GM23338 (cell line): ENCODE measurements around the gene FNDC3B. TPM values are rescaled to one million over a fixed set of nuclear protein-coding genes. Genes with fewer than 3 reads are reported as not detected.

Source experiments
- ATAC-seq: fragments of 200-7000 bp; cut with Tn5 transposase; 3 replicates; pipeline ENCODE4 v1.9.1; 2020
- DNase-seq: peaks from one replicate; pipeline ENCODE4 v3.0.0-alpha.2; 2015; ENCODE audit warnings: low spot score
- H2AFZ ChIP-seq: fragments of 200-600 bp; sonication (generic); 2 replicates; pipeline ENCODE4 v1.8.0; 2016; ENCODE audit warnings: antibody characterized with exemption, mild to moderate bottlenecking, moderate library complexity
- H3F3A ChIP-seq: fragments of 200-600 bp; sonication (generic); replicated peaks from 2 replicates; pipeline ENCODE4 v1.8.0; 2017; ENCODE audit warnings: antibody characterized with exemption, mixed run types, low read depth
- H3K27ac ChIP-seq: fragments of 200-600 bp; sonication (generic); 2 replicates; pipeline ENCODE4 v1.6.1; 2016; ENCODE audit warnings: low read depth
- H3K27me3 ChIP-seq: fragments of 200-600 bp; sonication (generic); 2 replicates; pipeline ENCODE4 v1.8.0; 2016; ENCODE audit warnings: mild to moderate bottlenecking, mixed run types, moderate library complexity; ENCODE audit not compliant: insufficient read depth
- H3K36me3 ChIP-seq: fragments of 200-600 bp; sonication (generic); 2 replicates; pipeline ENCODE4 v1.8.0; 2016; ENCODE audit warnings: mild to moderate bottlenecking; ENCODE audit not compliant: insufficient read depth
- H3K4me1 ChIP-seq: fragments of 200-600 bp; sonication (generic); 2 replicates; pipeline ENCODE4 v1.8.0; 2016; ENCODE audit warnings: mild to moderate bottlenecking, moderate library complexity; ENCODE audit not compliant: insufficient read depth
- H3K4me2 ChIP-seq: fragments of 200-600 bp; sonication (generic); 2 replicates; pipeline ENCODE4 v1.7.1; 2017; ENCODE audit warnings: mixed run types
- H3K4me3 ChIP-seq: fragments of 200-600 bp; sonication (generic); 2 replicates; pipeline ENCODE4 v1.6.1; 2016; ENCODE audit warnings: mixed run types
- H3K79me2 ChIP-seq: fragments of 200-600 bp; sonication (generic); replicated peaks from 2 replicates; pipeline ENCODE4 v1.8.0; 2017; ENCODE audit warnings: mild to moderate bottlenecking; ENCODE audit not compliant: insufficient read depth
- H3K9me2 ChIP-seq: fragments of 200-600 bp; sonication (generic); 2 replicates; pipeline ENCODE4 v1.8.0; 2017; ENCODE audit not compliant: insufficient read depth
- H4K20me1 ChIP-seq: fragments of 200-600 bp; sonication (generic); replicated peaks from 2 replicates; pipeline ENCODE4 v1.8.0; 2017; ENCODE audit warnings: mild to moderate bottlenecking; ENCODE audit not compliant: insufficient read depth
- H3K27ac Mint-ChIP-seq: 2 replicates; pipeline ENCODE4 v1.8.0; 2020; ENCODE audit warnings: inconsistent platforms, mild to moderate bottlenecking, moderate library complexity, mixed read lengths
- H3K27me3 Mint-ChIP-seq: 3 replicates; pipeline ENCODE4 v1.8.0; 2022; ENCODE audit warnings: low read depth, mild to moderate bottlenecking, moderate library complexity, mixed read lengths, inconsistent platforms; ENCODE audit not compliant: insufficient read depth, poor library complexity
- H3K36me3 Mint-ChIP-seq: 3 replicates; pipeline ENCODE4 v1.8.0; 2021; ENCODE audit warnings: low read depth, mild to moderate bottlenecking, inconsistent platforms, moderate library complexity, mixed read lengths
- H3K4me1 Mint-ChIP-seq: 3 replicates; pipeline ENCODE4 v1.8.0; 2020; ENCODE audit warnings: mild to moderate bottlenecking, inconsistent platforms, mixed read lengths
- H3K4me3 Mint-ChIP-seq: 3 replicates; pipeline ENCODE4 v1.8.0; 2021; ENCODE audit warnings: moderate library complexity, mild to moderate bottlenecking, inconsistent platforms, mixed read lengths
- H3K9me3 Mint-ChIP-seq: 3 replicates; pipeline ENCODE4 v1.8.0; 2020; ENCODE audit warnings: moderate library complexity, mild to moderate bottlenecking, inconsistent platforms, mixed read lengths
- CTCF ChIP-seq, 2 experiments: fragments of 200-600 bp in 1 of 2; sonication (generic) in 1 of 2; conservative IDR thresholded peaks; 2 replicates each; pipeline versions ENCODE4 v1.5.1 to v1.6.1; 2016 to 2017; ENCODE audit warnings: antibody characterized with exemption in 2 of 2, low read depth in 2 of 2, mild to moderate bottlenecking in 2 of 2, moderate library complexity in 1 of 2
- ETS1 ChIP-seq: IDR thresholded peaks from 2 replicates; pipeline ENCODE4 v1.6.1; 2016; ENCODE audit warnings: antibody characterized with exemption
- EZH2 ChIP-seq: fragments of 200-600 bp; sonication (generic); IDR thresholded peaks from one replicate; pipeline ENCODE4 v1.8.0; 2017; ENCODE audit warnings: antibody characterized with exemption, mild to moderate bottlenecking, low read depth; ENCODE audit not compliant: unreplicated experiment
- JUNB ChIP-seq: IDR thresholded peaks from one replicate; pipeline ENCODE4 v1.6.1; 2016; ENCODE audit warnings: antibody characterized with exemption; ENCODE audit not compliant: unreplicated experiment
- NANOG ChIP-seq: IDR thresholded peaks from 2 replicates; pipeline ENCODE4 v1.6.1; 2016; ENCODE audit warnings: antibody characterized with exemption, borderline replicate concordance
- ZNF114 ChIP-seq: fragments of 250-450 bp; sonication (Bioruptor Pico); IDR thresholded peaks from 2 replicates; pipeline ENCODE4 v1.5.0; 2020; ENCODE audit warnings: mild to moderate bottlenecking, moderate library complexity
- ZNF462 ChIP-seq: fragments of 250-450 bp; sonication (Bioruptor Pico); IDR thresholded peaks from 2 replicates; pipeline ENCODE4 v1.5.0; 2020; ENCODE audit warnings: mild to moderate bottlenecking, moderate library complexity
- polyA plus RNA-seq: library from polyadenylated mRNA; unstranded; fragments of >200 nt; fragmentation: Nextera tagmentation; extraction: Ambion mirVana; gene quantifications from 2 replicates; pipeline ENCODE4 v1.2.1, GENCODE V29; 2016
- total RNA-seq: library from RNA; depleted of rRNA; stranded (reverse); fragments of >200 nt; shearing (Covaris generic); gene quantifications from 2 replicates; pipeline ENCODE4 v1.2.3, GENCODE V29; 2014

FNDC3B gene
- total and polyA plus RNA-seq, 2 experiments from 2014 or later: 19.1 to 55.4 TPM

GRCh38 chr3:172391592-172392302 lies 352.4 kb downstream of the FNDC3B start (continued):
- no peak for TF ChIP-seq ZNF462 (CRISPR knock-in tag)
- no peak for TF ChIP-seq NANOG
- TF ChIP-seq ZNF114 (CRISPR knock-in tag): no peak
- TF ChIP-seq EZH2: no peak
- TF ChIP-seq JUNB: no peak
- TF ChIP-seq ETS1: no peak

GRCh38 chr3:172394692-172395091 lies 355.3 kb downstream of the FNDC3B start:
- H3K27ac ChIP-seq: no peak overlapping the region
- H4K20me1 ChIP-seq: no peaks in the 10 kb centered on the region
- H3K9me2 ChIP-seq: no peaks in the 10 kb centered on the region
- H3K4me2 ChIP-seq: no peak overlapping the region
- no peak for DNase-seq
- H3K4me3 ChIP-seq: no peak overlapping the region
- Mint-ChIP-seq H3K9me3 (peaks cover 3% of the 10 kb centered on the region; the same call in 2 of the 3 replicates), H3K4me1 (peaks cover 12% of the 10 kb centered on the region; the same call in 2 of the 3 replicates), H3K27me3 (peaks cover 8% of the 10 kb centered on the region), H3K27ac (no peak overlapping the region), H3K36me3 (peaks cover 17% of the 10 kb centered on the region; the same call in 2 of the 3 replicates), H3K4me3 (no peak overlapping the region)
- H3K79me2 ChIP-seq: no peaks in the 10 kb centered on the region
- no peak overlapping the region for H2AFZ ChIP-seq
- no peak for ATAC-seq
- no peaks in the 10 kb centered on the region for H3K36me3 ChIP-seq
- peaks cover 11% of the 10 kb centered on the region; the same call in 1 of the 2 replicates for H3K4me1 ChIP-seq
- no peaks in the 10 kb centered on the region for H3F3A ChIP-seq
- H3K27me3 ChIP-seq: no peaks in the 10 kb centered on the region
- no peak for TF ChIP-seq ZNF114 (CRISPR knock-in tag)
- no peak for TF ChIP-seq EZH2
- no peak for TF ChIP-seq CTCF (conservative IDR thresholded peaks at IDR 0.05; ENCODE audit: low read depth in 2 of 2)
